HEK293T (cell line): ENCODE results near the gene SLC11A1.

ENCODE experiments used
- CTCF ChIA-PET: fragments of 350-600 bp; formaldehyde crosslinking; extraction: SDS; loops from one replicate; lab custom pipeline; 2021; ENCODE audit warnings: antibody characterized with exemption, inconsistent platforms; lab: Yijun Ruan, JAX
- POLR2A ChIA-PET: fragments of 350-600 bp; formaldehyde crosslinking; extraction: SDS; loops from one replicate; lab custom pipeline; 2020; ENCODE audit warnings: antibody characterized with exemption, inconsistent platforms; lab: Yijun Ruan, JAX
- DNase-seq: peaks from one replicate; pipeline ENCODE4 v3.0.0; 2012; ENCODE audit warnings: mixed read lengths; ENCODE audit errors: extremely low spot score
- ARNT ChIP-seq: fragments of 450-650 bp; IDR thresholded peaks from 2 replicates; pipeline ENCODE4 v1.6.1; 2017; ENCODE audit warnings: mild to moderate bottlenecking
- BHLHE40 ChIP-seq: fragments of 450-650 bp; IDR thresholded peaks from 2 replicates; pipeline ENCODE4 v1.6.1; 2016; ENCODE audit warnings: mild to moderate bottlenecking, moderate library complexity, borderline replicate concordance
- CTBP1 ChIP-seq: fragments of 450-650 bp; IDR thresholded peaks from 2 replicates; pipeline ENCODE4 v1.6.1; 2016; ENCODE audit warnings: borderline replicate concordance
- ELF4 ChIP-seq: fragments of 450-650 bp; IDR thresholded peaks from 2 replicates; pipeline ENCODE4 v1.6.1; 2017; ENCODE audit warnings: antibody characterized with exemption
- FOXA1 ChIP-seq: fragments of 450-650 bp; IDR thresholded peaks from 2 replicates; pipeline ENCODE4 v1.6.1; 2016; ENCODE audit warnings: mild to moderate bottlenecking
- FOXK2 ChIP-seq: fragments of 450-650 bp; IDR thresholded peaks from 2 replicates; pipeline ENCODE4 v1.6.1; 2016; ENCODE audit warnings: mild to moderate bottlenecking
- FOXM1 ChIP-seq: fragments of 450-650 bp; IDR thresholded peaks from 2 replicates; pipeline ENCODE4 v1.6.1; 2017; ENCODE audit warnings: mild to moderate bottlenecking, borderline replicate concordance
- HDGF ChIP-seq: fragments of 450-650 bp; IDR thresholded peaks from 2 replicates; pipeline ENCODE4 v1.6.1; 2017; ENCODE audit warnings: antibody characterized with exemption, borderline replicate concordance
- L3MBTL2 ChIP-seq: fragments of 450-650 bp; conservative IDR thresholded peaks from 2 replicates; pipeline ENCODE4 v1.6.1; 2016; ENCODE audit warnings: mild to moderate bottlenecking
- LEF1 ChIP-seq: fragments of 450-650 bp; IDR thresholded peaks from 2 replicates; pipeline ENCODE4 v1.6.1; 2017; ENCODE audit warnings: mild to moderate bottlenecking, borderline replicate concordance
- NFRKB ChIP-seq: fragments of 450-650 bp; IDR thresholded peaks from 2 replicates; pipeline ENCODE4 v1.6.1; 2016; ENCODE audit warnings: mild to moderate bottlenecking, moderate library complexity
- PKNOX1 ChIP-seq: fragments of 450-650 bp; IDR thresholded peaks from 2 replicates; pipeline ENCODE4 v1.6.1; 2016
- SP1 ChIP-seq: fragments of 450-650 bp; IDR thresholded peaks from 2 replicates; pipeline ENCODE4 v1.6.1; 2017
- SUZ12 ChIP-seq: fragments of 450-650 bp; IDR thresholded peaks from 2 replicates; pipeline ENCODE4 v1.6.1; 2016; ENCODE audit warnings: mild to moderate bottlenecking
- TARDBP ChIP-seq: fragments of 450-650 bp; IDR thresholded peaks from 2 replicates; pipeline ENCODE4 v1.6.1; 2016
- ZNF384 ChIP-seq: fragments of 450-650 bp; IDR thresholded peaks from 2 replicates; pipeline ENCODE4 v1.6.1; 2016

The SLC11A1 gene

GRCh38 chr2:218402911-218403411, 20.9 kb downstream of the SLC11A1 start:
- DNase-seq, result no peak
- ChIA-PET CTCF (no interaction called here), POLR2A (no interaction called here)
- TF ChIP-seq HDGF, result no peak

- no peak for TF ChIP-seq FOXM1
- no peak for TF ChIP-seq SP1
- no peak for TF ChIP-seq ARNT
- no peak for TF ChIP-seq SUZ12
- TF ChIP-seq CTBP1, result no peak
- no peak for TF ChIP-seq LEF1
- no peak for TF ChIP-seq ZNF384
- TF ChIP-seq HDGF, result no peak
- TF ChIP-seq PKNOX1, result no peak
- no peak for TF ChIP-seq ELF4
- TF ChIP-seq FOXA1, result no peak
- no peak for TF ChIP-seq L3MBTL2
- TF ChIP-seq FOXK2, result no peak
- TF ChIP-seq BHLHE40, result no peak
- ChIA-PET CTCF (no interaction called here), POLR2A (no interaction called here)
- no peak for DNase-seq
Measured at GRCh38 chr2:218403810-218404209, 21.7 kb downstream of the SLC11A1 start.

GRCh38 chr2:218404351-218405085, 22.4 kb downstream of the SLC11A1 start:
- no peak for DNase-seq
- ChIA-PET POLR2A (interaction anchor here (1.8 kb wide), 1 partner anchor 8 kb away, joined by 5 read pairs; no protein-coding TSS in a partner anchor), CTCF (interaction anchor here (1.6 kb wide), 1 partner anchor 8 kb away, joined by 5 read pairs; no protein-coding TSS in a partner anchor)
- TF ChIP-seq CTBP1 (no peak), LEF1 (no peak), BHLHE40 (no peak), SP1 (no peak), SUZ12 (no peak)

- TF ChIP-seq PKNOX1 (no peak), SUZ12 (no peak)
- DNase-seq, result no peak
- POLR2A ChIA-PET, result interaction anchor here (0.9 to 1.8 kb wide), 2 partner anchors 8 to 135 kb away, joined by 4 to 5 read pairs; partner anchors contain the start of genes AAMP and PNKD
- CTCF ChIA-PET, result interaction anchor here (1.6 kb wide), 1 partner anchor 9 kb away, joined by 5 read pairs; no protein-coding TSS in a partner anchor
Measured at GRCh38 chr2:218405086-218405745, 23.1 kb downstream of the SLC11A1 start.

GRCh38 chr2:218405746-218406208, 23.7 kb downstream of the SLC11A1 start:
- ChIA-PET POLR2A (interaction anchor here (0.9 to 1.8 kb wide), 2 partner anchors 9 to 136 kb away, joined by 4 to 5 read pairs; partner anchors contain the start of genes AAMP and PNKD), CTCF (interaction anchor here (1.6 kb wide), 1 partner anchor 10 kb away, joined by 5 read pairs; no protein-coding TSS in a partner anchor)
- TF ChIP-seq FOXM1 (no peak), HDGF (no peak), L3MBTL2 (peak; percentile 33; the same call in 1 of the 2 replicates)
- DNase-seq, result no peak

- CTCF ChIA-PET, result no interaction called here
- POLR2A ChIA-PET, result interaction anchor here (1.8 kb wide), 1 partner anchor 10 kb away, joined by 5 read pairs; no protein-coding TSS in a partner anchor
- TF ChIP-seq TARDBP (no peak), NFRKB (no peak), ELF4 (no peak), FOXM1 (0 out of 2 replicates have a peak, but pooled peaks have one; percentile 37)
- DNase-seq, result peak; percentile 94
Measured at GRCh38 chr2:218406209-218406948, 24.3 kb downstream of the SLC11A1 start.
